Measurements from ENCODE around the gene TRIML1. TPM values are rescaled to one million over a fixed set of nuclear protein-coding genes. Genes with fewer than 3 reads are reported as not detected.
"Not testable (repeated sequence)": the region's sequence is repeated elsewhere in the genome, so short reads cannot be mapped to it uniquely, and the experiment has no call there.

TRIML1 gene
- total RNA-seq, 1 donor from 2014 or later: not detected

DNA sequence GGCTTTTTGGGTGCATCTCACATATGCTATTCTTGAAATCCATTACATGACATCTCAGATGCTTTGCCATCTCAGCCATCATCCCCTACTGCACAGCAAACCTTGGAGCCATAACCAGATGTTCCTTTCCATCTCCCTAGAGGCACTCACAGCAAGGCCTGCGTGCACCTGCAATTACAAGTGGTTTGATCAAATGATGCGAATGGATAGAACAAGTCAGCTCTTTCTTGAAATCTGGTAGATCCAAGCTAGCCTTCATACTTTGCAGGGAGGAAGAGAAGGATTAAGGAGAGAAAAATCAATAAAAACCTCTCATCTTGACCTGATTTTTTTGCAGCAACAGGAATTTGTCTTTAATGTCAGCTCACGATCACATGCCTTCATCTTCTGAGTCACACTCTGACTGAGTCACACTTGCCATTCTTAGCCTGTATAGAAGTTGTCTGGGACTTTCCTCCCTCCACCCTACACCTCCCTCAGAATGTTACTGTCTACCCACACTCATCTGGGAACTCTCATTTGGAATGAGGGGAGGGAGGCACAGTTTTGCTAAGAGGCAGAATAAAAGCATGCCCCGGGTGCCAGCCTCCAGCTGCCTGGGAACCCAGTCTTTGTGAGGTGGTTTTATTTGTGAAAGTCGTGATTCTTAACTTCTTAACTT is 11.9 kb upstream of the TRIML1 start:
- H3K27me3 Mint-ChIP-seq (ENCODE audit: insufficient read depth): no peaks in the 10 kb centered on the region
- no peak for DNase-seq (ENCODE audit: low spot score)
- H3K4me1 Mint-ChIP-seq (ENCODE audit: low read depth): no peaks in the 10 kb centered on the region
- H3K4me3 Mint-ChIP-seq: no peak overlapping the region
- no peak overlapping the region for H3K27ac Mint-ChIP-seq
- H3K36me3 Mint-ChIP-seq (ENCODE audit: low read depth): no peaks in the 10 kb centered on the region
- H3K9me3 Mint-ChIP-seq: peaks cover 30% of the 10 kb centered on the region
- intact Hi-C loops (cut with micrococcal nuclease): no loop called here

DNA sequence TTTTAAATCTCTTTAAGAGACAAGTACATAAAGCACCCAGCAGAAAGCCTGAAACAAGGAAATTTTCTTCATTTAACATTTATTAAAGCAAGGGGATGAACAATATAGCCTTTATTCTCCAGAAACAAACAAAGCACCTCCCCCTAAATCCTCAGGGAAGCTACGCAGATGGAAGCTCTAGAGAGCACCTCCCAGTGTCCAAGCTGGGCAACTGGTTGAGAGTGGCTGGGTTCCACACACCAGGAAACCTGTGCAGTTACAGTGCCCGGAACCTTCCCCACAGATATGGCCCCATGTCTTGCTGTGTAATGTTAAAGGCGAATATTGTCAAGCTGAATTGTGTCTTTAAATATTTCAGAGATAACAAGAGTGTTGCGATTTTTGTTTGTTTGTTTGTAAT is 8.9 kb upstream of the TRIML1 start:
- DNase-seq (ENCODE audit: low spot score): no peak

DNA sequence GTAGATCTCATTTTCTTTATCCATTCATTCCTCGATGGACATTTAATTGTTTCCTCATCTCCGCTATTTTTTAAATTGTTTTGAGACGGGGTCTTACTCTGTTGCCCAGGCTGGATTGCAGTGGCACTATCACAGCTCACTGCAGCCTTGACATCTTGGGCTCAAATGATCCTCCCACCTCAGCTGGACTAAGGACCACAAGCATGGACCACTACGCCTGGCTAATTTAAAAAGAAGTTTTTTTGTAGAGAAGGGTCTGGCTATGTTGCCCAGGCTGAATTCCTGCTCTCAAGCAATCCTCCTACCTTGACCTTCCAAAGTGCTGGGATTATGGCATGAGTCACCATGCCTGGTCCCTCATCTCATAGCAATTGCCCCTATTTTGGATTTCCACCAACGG is 7.0 kb upstream of the TRIML1 start:
- DNase-seq (ENCODE audit: low spot score): no peak
- H3K36me3 Mint-ChIP-seq (ENCODE audit: low read depth): no peaks in the 10 kb centered on the region
- no peak overlapping the region for H3K27ac Mint-ChIP-seq
- no peak overlapping the region for H3K4me3 Mint-ChIP-seq
- H3K4me1 Mint-ChIP-seq (ENCODE audit: low read depth): no peaks in the 10 kb centered on the region
- H3K9me3 Mint-ChIP-seq: peaks cover 33% of the 10 kb centered on the region
- intact Hi-C loops (cut with micrococcal nuclease): no loop called here
- no peaks in the 10 kb centered on the region for H3K27me3 Mint-ChIP-seq (ENCODE audit: insufficient read depth)

More for the DNA sequence above, 8.9 kb upstream of the TRIML1 start:
- H3K36me3 Mint-ChIP-seq (ENCODE audit: low read depth): no peaks in the 10 kb centered on the region
- H3K27ac Mint-ChIP-seq: no peak overlapping the region
- no peaks in the 10 kb centered on the region for H3K27me3 Mint-ChIP-seq (ENCODE audit: insufficient read depth)
- intact Hi-C loops (cut with micrococcal nuclease): no loop called here
- no peaks in the 10 kb centered on the region for H3K4me1 Mint-ChIP-seq (ENCODE audit: low read depth)
- H3K9me3 Mint-ChIP-seq: peaks cover 28% of the 10 kb centered on the region
- H3K4me3 Mint-ChIP-seq: no peak overlapping the region

- H3K27ac Mint-ChIP-seq: no peak overlapping the region
- no peaks in the 10 kb centered on the region for H3K36me3 Mint-ChIP-seq (ENCODE audit: low read depth)
- H3K9me3 Mint-ChIP-seq: peaks cover 23% of the 10 kb centered on the region
- intact Hi-C loops (cut with micrococcal nuclease): no loop called here
- H3K27me3 Mint-ChIP-seq (ENCODE audit: insufficient read depth): no peaks in the 10 kb centered on the region
- no peaks in the 10 kb centered on the region for H3K4me1 Mint-ChIP-seq (ENCODE audit: low read depth)
- DNase-seq (ENCODE audit: low spot score): no peak
- no peak overlapping the region for H3K4me3 Mint-ChIP-seq
Observed at GRCh38 chr4:188138227-188138626, 1.0 kb upstream of the TRIML1 start.

GRCh38 chr4:188139671-188140070 is 430 bp downstream of the TRIML1 start:
- H3K9me3 Mint-ChIP-seq: peaks cover 26% of the 10 kb centered on the region
- H3K27ac Mint-ChIP-seq: no peak overlapping the region
- no peak overlapping the region for H3K4me3 Mint-ChIP-seq
- intact Hi-C loops (cut with micrococcal nuclease): no loop called here
- H3K27me3 Mint-ChIP-seq (ENCODE audit: insufficient read depth): no peaks in the 10 kb centered on the region
- DNase-seq (ENCODE audit: low spot score): no peak
- no peaks in the 10 kb centered on the region for H3K4me1 Mint-ChIP-seq (ENCODE audit: low read depth)
- H3K36me3 Mint-ChIP-seq (ENCODE audit: low read depth): no peaks in the 10 kb centered on the region

- intact Hi-C loops (cut with micrococcal nuclease): no loop called here
- no peak overlapping the region for H3K4me3 Mint-ChIP-seq
- no peaks in the 10 kb centered on the region for H3K4me1 Mint-ChIP-seq (ENCODE audit: low read depth)
- H3K9me3 Mint-ChIP-seq: peaks cover 21% of the 10 kb centered on the region
- no peaks in the 10 kb centered on the region for H3K36me3 Mint-ChIP-seq (ENCODE audit: low read depth)
- no peak for DNase-seq (ENCODE audit: low spot score)
- no peaks in the 10 kb centered on the region for H3K27me3 Mint-ChIP-seq (ENCODE audit: insufficient read depth)
- no peak overlapping the region for H3K27ac Mint-ChIP-seq
Observed at GRCh38 chr4:188143731-188144130, 4.5 kb downstream of the TRIML1 start.

- H3K4me3 Mint-ChIP-seq: no peak overlapping the region
- no peaks in the 10 kb centered on the region for H3K36me3 Mint-ChIP-seq (ENCODE audit: low read depth)
- no peaks in the 10 kb centered on the region for H3K27me3 Mint-ChIP-seq (ENCODE audit: insufficient read depth)
- no peak for DNase-seq (ENCODE audit: low spot score)
- intact Hi-C loops (cut with micrococcal nuclease): no loop called here
- H3K9me3 Mint-ChIP-seq: peaks cover 17% of the 10 kb centered on the region
- H3K4me1 Mint-ChIP-seq (ENCODE audit: low read depth): no peaks in the 10 kb centered on the region
- H3K27ac Mint-ChIP-seq: no peak overlapping the region
Observed at GRCh38 chr4:188145601-188146000, 6.4 kb downstream of the TRIML1 start.

DNA sequence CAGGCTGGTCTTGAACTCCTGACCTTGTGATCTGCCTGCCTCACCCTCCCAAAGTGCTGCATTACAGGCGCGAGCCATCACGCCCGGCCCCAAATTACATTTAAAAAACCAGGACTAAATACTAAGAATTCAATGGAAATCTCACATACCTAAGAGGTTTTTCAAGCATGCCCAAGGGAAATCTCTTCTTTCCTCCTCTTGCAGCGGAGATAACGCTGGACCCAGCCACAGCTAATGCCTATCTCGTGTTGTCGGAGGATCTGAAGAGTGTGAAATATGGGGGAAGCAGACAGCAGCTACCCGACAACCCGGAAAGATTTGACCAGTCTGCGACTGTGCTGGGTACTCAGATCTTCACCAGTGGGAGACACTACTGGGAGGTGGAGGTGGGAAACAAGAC is 7.4 kb downstream of the TRIML1 start:
- Mint-ChIP-seq H3K27ac (no peak overlapping the region), H3K4me1 (ENCODE audit: low read depth) (no peaks in the 10 kb centered on the region)

DNA sequence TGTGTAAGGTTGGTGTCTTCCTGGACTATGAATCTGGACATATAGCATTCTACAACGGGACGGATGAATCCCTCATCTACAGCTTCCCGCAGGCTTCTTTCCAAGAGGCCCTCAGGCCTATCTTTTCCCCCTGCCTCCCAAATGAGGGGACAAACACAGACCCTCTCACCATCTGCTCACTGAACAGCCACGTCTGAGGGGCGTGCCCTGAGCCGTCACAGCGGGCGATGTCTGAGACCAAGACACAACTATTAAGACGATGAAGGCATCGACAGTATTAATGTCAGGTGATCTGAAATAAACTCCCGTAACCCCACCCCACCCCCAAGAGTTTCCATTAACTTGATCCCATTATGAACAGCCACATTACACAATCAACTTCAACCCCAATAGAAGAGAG is 7.9 kb downstream of the TRIML1 start:
- peaks cover 15% of the 10 kb centered on the region for H3K9me3 Mint-ChIP-seq
- intact Hi-C loops (cut with micrococcal nuclease): no loop called here
- no peaks in the 10 kb centered on the region for H3K4me1 Mint-ChIP-seq (ENCODE audit: low read depth)
- H3K27ac Mint-ChIP-seq: no peak overlapping the region
- no peak overlapping the region for H3K4me3 Mint-ChIP-seq
- DNase-seq (ENCODE audit: low spot score): no peak
- no peaks in the 10 kb centered on the region for H3K36me3 Mint-ChIP-seq (ENCODE audit: low read depth)
- H3K27me3 Mint-ChIP-seq (ENCODE audit: insufficient read depth): no peaks in the 10 kb centered on the region

More for the DNA sequence above, 7.4 kb downstream of the TRIML1 start:
- no peak overlapping the region for H3K4me3 Mint-ChIP-seq
- H3K36me3 Mint-ChIP-seq (ENCODE audit: low read depth): no peaks in the 10 kb centered on the region
- peaks cover 15% of the 10 kb centered on the region for H3K9me3 Mint-ChIP-seq
- no peak for DNase-seq (ENCODE audit: low spot score)
- no peaks in the 10 kb centered on the region for H3K27me3 Mint-ChIP-seq (ENCODE audit: insufficient read depth)
- intact Hi-C loops (cut with micrococcal nuclease): no loop called here

DNA sequence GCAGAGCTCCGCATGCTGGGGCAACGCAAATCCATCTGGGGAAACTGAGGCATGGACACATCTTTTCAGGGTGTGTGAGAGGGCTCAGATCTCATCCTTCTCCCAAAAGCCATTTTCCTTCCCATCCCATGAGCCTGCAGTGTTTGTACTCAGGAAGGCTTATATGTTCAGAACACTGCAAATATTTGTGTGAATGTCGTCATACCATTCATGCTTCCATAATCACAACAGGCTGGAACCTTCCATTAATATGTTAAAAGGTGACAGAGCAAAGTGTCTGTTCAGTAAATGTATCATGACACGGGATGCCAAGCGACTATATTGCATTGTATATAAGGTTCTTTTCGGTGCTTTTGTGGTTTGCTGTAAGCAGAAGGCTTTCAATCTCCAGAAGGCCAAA is 8.5 kb downstream of the TRIML1 start:
- DNase-seq (ENCODE audit: low spot score): no peak
- Mint-ChIP-seq H3K36me3 (ENCODE audit: low read depth) (no peaks in the 10 kb centered on the region), H3K9me3 (peaks cover 15% of the 10 kb centered on the region), H3K27ac (no peak overlapping the region), H3K4me1 (ENCODE audit: low read depth) (no peaks in the 10 kb centered on the region), H3K4me3 (no peak overlapping the region), H3K27me3 (ENCODE audit: insufficient read depth) (no peaks in the 10 kb centered on the region)
- intact Hi-C loops (cut with micrococcal nuclease): no loop called here

DNA sequence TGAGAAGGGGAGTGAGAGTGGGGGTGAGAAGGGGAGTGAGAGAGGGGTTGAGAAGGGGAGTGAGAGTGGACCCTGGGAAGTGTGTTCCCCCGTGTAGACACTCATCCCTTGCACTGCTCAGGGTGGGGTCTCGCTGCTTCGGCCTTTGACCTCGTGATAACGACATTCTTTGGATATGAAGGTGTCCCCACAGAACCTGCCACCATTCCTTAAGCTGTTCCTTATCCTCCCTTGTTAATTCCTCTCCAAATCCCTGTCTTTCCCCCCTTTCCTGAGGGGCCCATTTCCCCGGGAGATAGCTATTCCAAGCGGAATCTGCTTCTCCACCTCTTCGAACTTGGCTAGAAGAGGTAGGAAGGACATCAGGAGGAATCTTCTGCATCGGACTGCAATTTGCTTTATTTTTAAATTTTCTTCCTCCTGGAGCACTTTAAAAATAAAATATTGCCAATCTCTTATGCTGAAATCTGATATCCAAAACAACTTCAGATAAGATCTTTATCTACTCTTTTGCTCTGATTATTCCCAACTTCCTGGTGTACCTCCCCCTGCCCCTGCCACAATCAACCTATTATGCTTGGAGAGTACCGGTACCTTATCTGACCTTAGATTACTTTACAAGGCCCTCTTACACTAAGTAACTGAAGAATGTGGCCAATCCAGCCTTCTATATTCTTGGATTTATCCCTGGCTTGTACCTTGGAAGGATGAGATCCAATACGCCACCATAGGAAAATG is 15.6 kb downstream of the TRIML1 start:
- peaks cover 14% of the 10 kb centered on the region for H3K9me3 Mint-ChIP-seq
- H3K4me3 Mint-ChIP-seq: no peak overlapping the region
- H3K27me3 Mint-ChIP-seq (ENCODE audit: insufficient read depth): no peaks in the 10 kb centered on the region
- DNase-seq (ENCODE audit: low spot score): no peak
- intact Hi-C loops (cut with micrococcal nuclease): no loop called here
- H3K27ac Mint-ChIP-seq: no peak overlapping the region
- no peaks in the 10 kb centered on the region for H3K36me3 Mint-ChIP-seq (ENCODE audit: low read depth)
- no peaks in the 10 kb centered on the region for H3K4me1 Mint-ChIP-seq (ENCODE audit: low read depth)

DNA sequence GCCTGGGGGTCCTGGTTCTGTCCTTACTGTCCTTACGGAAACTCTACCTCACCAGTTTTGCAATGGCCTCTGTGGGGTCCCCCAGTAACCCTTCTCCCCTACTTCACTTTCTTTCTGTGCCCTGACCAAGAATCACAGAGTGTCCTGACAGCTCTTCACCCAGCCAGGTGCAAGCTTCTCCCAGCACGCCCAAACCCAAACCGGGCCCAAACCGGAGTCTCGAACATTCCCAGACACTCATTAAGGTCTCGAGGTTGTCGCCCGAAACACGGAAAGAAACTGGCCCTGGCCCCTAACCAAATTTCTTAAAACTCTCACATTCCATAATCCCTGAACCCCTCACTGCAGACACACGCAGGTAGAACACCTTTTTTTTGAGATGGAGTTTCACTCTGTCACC is 19.1 kb downstream of the TRIML1 start:
- no peak overlapping the region for H3K4me3 Mint-ChIP-seq
- H3K4me1 Mint-ChIP-seq (ENCODE audit: low read depth): no peaks in the 10 kb centered on the region
- no peak overlapping the region for H3K27ac Mint-ChIP-seq
- no peaks in the 10 kb centered on the region for H3K36me3 Mint-ChIP-seq (ENCODE audit: low read depth)
- DNase-seq (ENCODE audit: low spot score): no peak
- H3K9me3 Mint-ChIP-seq: peaks cover 17% of the 10 kb centered on the region
- intact Hi-C loops (cut with micrococcal nuclease): no loop called here
- H3K27me3 Mint-ChIP-seq (ENCODE audit: insufficient read depth): no peaks in the 10 kb centered on the region

DNA sequence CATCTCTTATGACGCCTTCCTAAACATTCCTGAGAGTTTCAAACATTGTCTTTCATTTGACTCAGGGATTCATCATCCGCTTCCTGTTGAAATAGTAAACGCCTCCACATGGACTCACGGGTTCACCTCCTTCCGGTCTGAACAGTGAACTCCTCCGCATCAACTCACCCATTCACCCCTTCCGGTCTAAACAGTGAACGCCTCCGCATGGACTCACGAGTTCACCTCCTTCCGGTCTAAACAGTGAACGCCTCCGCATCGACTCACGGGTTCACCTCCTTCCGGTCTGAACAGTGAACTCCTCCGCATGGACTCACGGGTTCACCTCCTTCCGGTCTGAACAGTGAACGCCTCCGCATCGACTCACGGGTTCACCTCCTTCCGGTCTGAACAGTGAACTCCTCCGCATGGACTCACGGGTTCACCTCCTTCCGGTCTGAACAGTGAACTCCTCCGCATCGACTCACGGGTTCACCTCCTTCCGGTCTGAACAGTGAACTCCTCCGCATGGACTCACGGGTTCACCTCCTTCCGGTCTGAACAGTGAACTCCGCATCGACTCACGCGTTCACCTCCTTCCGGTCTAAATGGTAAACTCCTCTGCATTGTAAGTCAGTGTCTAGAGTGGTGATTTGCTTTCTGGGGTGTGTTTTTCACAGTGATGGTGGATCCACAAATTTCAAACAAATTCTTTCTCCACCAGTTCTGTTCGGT is 20.4 kb downstream of the TRIML1 start:
- H3K36me3 Mint-ChIP-seq (ENCODE audit: low read depth); H3K4me3 Mint-ChIP-seq; intact Hi-C loops (cut with micrococcal nuclease); H3K27ac Mint-ChIP-seq; H3K27me3 Mint-ChIP-seq (ENCODE audit: insufficient read depth); H3K4me1 Mint-ChIP-seq (ENCODE audit: low read depth); DNase-seq (ENCODE audit: low spot score): not testable (repeated sequence)
- H3K9me3 Mint-ChIP-seq: peaks cover 17% of the 10 kb centered on the region

Measured in activated T-helper 1 cell treated with anti-CD3 and anti-CD28 coated beads, Interleukin-12 subunit alpha, Interleukin-12 subunit beta, Interleukin-2, Interleukin-4 antibody, amounts not matched to agents 30 ng/mL and 10 ng/mL and 1 ng/mL, durations not matched to agents 14 hours and 24 hours and 36 hours (primary cell).